GM18508 (cell line): Measurements from ENCODE around the gene SLC6A19.

Source experiments
- ATAC-seq: cut with Tn5 transposase; IDR thresholded peaks from one replicate; pipeline ENCODE4 v1.9.1; 2021; ENCODE audit warnings: moderate number of reproducible peaks; ENCODE audit not compliant: insufficient read depth, unreplicated experiment

Gene SLC6A19

DNA sequence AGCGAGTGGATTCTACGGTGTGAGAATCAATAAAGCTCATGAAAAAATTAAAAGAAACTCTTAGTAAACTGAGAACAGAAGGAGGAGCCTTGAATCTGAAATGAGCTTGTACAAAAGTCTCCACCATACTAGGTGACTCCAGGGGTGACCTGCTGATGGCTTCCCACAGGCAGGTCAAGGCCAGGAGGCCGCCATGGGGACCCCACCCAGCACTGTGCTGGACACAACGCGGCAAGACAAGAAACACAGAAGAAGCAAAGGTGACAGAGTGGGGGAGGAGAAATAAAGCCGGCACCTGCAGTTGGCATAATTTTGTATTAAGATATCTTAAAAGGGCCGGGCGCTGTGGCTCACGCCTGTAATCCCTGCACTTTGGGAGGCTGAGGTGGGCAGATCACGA, 12.1 kb upstream of the SLC6A19 start:
- no peak for ATAC-seq

DNA sequence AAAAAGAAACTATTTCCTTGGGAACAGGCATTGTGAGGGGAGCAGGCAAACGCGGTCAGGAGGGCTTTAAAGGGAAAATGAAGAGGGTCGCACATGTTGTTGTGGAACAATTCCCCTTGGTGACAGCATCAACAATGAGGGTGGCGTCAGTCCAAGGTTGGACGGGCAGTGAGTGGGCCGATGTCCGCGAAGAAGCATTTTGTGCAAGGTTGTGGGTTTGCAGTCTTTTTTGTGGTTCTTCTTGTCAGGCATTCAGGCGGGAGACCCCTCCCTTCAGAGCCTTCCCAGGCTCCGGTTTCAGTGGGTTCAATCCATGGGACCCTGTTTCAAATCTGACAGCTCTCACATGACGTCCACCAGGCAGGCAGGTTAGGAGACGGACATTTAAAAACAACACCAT, 11.1 kb upstream of the SLC6A19 start:
- ATAC-seq = no peak

DNA sequence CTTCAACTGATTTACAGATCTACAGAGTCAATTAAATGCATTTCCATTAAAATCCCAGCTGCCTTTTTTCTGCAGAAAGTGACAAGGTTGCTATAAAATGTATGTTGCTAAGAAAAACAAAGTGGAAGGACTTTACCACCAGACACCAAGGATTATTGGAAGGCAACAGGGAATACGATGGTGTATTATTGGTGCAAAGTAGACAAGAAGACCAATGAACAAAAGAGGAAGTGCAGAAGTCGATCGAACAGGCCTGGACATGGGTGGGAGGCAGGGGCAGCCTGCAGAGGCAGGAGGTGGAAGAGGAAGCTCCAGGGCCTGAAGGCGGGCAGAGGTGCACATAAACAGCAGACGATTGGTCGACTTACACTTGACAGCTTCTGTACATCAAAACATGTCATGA, 10.6 kb upstream of the SLC6A19 start:
- no peak for ATAC-seq

DNA sequence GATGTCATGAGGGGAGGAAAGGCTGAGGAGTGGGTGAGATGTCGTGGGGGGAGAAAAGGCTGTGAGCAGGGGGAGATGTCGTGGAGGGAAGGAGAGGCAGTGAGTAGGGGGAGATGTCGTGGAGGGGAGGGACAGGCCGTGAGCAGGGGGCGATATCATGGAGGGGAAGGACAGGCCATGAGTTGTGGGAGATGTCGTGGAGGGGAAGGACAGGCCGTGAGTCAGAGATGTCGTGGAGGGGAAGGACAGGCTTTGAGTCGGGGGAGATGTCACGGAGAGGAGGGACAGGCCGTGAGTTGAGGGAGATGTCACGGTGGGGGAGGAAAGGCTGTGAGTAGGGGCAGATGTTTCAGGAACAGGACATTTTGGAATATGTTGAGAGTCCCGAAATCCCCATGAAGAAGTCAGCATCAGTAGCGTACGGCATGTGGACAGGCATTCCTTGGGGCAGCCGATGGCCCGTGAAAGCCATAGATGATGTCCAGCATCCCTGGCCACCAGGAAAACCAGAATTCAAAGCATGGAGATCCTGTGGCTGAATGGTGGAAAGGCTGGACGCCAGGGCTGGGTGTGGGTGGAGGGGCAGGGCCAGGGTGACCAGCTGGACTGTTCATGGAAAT, 8.3 kb upstream of the SLC6A19 start:
- ATAC-seq = no peak

DNA sequence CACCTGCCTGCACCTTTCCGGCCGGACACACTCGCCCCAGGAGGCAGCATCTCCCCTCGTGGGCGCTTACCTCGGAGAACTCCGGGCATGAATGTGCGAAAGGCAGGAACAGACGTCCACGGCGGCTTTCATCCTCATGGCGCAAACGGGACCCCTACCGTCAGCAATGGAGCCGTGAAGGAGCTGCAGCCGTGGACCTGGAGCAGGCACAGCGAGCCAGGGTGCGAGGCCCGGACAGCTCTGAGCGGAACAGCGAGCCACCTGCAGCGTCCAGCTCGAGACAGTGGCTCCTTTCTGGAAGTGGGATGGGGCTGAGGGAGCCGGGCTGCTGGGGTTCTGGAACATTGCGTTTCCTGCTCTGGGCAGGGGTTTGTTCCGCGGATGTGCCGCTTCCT, 7.8 kb upstream of the SLC6A19 start:
- ATAC-seq = no peak

DNA sequence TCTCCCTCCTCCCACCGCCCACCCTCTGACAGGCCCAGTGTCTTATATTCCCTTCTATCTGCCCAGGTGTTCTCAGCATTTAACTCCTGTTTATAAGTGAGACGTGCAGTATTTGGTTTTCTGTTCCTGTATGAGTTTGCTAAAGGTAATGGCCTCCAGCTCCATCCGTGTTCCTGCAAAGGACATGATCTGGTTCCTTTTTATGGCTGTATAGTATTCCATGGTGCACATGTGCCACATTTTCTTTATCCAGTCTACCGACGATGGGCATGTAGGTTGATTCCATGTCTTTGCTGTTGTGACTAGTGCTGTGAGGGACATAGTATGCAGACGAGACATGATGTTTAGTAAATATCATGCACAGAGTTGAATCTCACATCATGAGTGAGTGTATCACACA, 7.0 kb upstream of the SLC6A19 start:
- ATAC-seq = no peak

DNA sequence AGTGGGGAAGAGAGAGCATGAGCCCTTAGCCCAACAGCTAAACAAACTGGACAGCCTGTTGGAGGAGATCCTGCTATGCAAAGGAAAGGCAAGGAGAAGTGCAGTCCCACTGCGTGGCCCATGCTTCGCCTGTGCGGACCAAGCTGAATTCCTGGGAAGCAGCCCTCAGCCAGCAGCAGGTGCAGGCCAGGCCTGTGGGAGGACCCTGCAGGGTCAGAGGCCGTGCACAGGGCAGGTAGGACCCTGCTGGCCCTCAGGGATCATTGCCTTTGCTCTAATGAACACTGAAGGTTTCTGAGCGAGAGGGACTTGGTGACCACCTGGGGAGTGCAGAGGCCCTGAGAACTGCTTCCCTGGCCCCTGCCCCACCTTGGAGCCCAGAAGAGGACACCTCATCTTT, 6.0 kb upstream of the SLC6A19 start:
- ATAC-seq = no peak

DNA sequence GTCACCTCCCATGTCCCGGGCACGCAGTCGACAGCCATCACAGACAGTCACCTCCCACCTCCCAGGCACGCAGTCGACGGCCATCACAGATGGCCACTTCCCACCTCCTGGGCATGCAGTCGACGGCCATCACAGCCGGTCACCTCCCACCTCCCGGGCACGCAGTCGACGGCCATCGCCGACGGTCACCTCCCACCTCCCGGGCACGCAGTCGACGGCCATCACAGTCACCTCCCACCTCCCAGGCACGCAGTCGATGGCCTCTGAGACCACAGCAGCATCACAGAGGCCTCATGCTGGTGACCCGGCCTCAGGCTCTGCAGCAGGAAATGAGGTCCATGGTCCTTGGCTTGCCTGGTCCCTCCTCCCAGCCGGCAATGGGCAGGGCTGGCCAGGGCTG, 5.5 kb upstream of the SLC6A19 start:
- ATAC-seq = no peak

DNA sequence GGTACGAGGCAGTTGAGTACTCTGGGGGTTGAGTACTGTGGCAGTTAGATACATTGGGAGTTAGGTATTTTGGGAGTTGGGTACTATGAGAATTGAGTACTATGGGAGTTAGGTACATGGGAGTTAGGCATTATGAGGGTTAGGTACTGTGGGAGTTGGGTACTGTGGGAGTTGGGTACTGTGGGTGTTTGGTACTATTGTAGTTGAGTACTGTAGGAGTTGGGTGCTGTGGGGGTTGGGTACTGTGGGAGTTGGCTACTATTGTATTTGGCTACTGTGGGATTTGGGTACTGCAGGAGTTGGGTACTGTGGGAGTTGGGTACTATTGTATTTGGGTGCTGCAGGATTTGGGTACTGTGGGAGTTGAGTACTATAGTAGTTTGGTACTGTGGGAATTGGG, 4.8 kb upstream of the SLC6A19 start:
- no peak for ATAC-seq

DNA sequence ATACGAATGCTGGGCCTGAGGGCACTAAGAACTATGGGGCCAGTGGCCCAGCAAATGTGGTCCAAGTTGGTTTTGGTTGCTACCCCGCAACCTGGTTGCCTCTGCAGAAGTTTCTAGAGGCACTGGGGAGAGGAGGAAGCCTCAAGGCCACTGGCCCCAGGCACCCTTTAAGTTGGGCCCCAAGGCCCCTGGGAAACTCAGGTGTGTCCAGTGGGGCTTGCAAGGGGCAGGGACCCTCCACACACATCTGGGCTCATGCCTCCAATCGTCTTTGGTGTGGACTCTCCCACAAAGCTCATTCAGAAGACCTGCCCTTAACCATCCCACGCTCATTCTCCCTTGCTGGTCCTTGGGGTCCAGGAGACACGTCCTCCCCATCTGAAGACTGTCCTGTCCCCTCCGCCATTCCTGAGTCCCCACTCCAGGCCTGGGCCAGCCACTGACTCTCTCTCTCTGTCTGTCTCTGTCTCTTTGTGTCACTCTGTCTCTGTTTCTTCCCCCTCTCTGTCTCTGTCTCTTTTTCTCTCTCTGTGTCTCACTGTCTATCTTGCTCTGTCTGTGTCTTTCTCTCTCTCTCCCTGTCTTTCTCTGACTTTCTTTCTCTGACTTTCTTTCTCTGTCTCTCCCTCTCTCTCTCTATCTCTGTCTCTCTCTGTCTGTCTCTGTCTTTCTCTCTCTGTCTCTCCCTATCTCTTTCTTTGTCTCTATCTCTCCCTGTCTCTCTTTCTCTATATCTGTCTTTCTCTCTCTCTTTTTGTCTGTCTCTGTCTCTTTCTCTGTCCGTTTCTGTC, 3.3 kb upstream of the SLC6A19 start:
- ATAC-seq = no peak

DNA sequence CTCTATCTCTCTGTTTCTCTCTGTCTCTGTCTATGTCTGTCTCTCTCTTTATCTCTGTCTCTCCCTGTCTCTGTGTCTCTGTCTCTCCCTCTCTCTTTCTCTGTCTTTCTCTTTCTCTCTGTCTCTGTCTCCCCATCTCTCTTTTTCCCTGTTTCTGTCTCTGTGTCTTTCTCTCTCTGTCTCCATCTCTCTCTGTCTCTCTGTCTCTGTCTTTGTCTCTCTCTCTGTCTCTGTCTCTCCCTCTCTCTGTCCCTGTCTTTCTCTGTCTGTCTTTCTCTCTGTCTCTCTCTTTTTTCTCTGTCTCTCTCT, 2.1 kb upstream of the SLC6A19 start:
- ATAC-seq = no peak

DNA sequence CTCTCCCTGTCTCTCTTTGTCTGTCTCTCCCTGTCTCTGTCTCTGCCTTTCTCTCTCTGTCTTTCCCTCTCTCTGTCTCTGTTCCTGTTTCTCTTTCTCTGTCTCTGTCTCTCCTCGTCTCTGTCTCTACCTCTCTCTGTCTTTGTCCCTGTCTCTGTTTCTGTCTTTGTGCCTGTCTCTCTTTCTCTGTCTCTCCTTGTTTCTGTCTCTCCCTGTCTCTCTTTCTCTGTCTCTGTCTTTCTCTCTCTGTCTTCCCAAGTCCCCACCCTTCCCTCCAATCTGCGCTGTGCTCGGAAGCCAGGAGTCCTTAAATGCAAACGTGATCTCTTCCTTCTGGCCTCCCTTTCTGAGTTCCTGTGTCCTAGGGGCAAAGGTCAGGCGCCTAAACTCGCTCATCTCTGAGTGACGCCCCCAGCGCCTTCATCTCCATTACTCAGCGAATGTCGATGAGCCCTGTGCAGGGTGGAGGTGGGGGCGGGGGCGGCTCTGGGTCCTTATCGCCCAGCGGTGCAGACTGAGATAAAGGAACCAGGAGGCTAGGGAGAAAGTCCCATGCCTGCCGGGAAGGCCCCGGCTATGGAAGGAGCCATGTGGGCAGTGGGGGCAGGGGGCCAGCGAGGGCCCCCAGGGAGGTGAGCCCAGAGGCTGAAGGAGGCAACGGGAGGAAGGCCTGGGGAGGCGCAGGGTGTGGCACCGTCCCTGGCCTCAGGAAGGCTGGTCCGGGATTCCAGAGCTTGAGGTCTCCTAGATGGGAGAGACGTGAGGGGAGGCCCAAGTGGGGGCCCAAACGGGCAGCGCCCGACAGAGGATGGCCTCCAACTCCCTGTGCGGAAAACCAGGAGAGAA, 1.5 kb upstream of the SLC6A19 start:
- no peak for ATAC-seq

DNA sequence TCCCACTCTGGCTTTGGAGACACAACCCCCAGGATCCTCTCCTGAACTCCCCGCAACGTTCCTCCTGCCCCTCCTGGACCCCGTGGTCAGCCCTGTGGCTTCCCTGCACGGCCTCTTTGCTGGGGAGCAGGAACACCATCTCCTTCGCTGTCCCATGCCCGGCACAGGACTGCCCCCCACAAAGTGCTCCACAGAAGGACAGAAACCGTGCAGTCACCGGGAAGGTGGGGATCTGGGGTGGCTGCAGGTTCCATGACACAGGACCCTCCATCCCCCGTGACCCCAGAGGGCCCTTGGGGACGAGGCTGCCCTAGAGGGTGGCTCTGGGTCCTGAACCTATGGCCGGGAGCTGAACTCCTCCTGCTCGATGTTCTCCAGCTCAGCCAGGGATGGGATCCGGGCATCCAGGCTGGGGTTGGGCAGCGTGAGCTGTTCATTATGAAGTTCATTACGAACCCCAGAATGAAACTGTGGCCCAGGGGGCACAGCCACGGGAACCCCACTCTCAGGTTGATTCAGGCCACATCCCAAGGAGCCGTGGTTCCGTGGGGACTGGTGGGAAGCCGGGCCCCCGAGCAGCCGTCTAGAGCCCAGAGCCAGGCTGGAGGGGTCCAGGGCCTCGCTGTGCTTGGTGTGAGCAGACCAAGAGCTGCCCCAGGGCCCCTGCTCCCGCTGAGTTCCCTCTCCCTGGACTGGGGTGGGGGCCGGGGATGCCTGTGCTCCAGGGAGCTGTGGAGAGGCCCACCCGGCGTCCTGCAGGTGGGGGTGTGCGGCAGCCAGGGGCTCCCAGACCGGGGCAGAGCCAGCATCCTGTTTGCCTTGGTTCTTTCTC, 684 bp upstream of the SLC6A19 start:
- ATAC-seq = no peak

DNA sequence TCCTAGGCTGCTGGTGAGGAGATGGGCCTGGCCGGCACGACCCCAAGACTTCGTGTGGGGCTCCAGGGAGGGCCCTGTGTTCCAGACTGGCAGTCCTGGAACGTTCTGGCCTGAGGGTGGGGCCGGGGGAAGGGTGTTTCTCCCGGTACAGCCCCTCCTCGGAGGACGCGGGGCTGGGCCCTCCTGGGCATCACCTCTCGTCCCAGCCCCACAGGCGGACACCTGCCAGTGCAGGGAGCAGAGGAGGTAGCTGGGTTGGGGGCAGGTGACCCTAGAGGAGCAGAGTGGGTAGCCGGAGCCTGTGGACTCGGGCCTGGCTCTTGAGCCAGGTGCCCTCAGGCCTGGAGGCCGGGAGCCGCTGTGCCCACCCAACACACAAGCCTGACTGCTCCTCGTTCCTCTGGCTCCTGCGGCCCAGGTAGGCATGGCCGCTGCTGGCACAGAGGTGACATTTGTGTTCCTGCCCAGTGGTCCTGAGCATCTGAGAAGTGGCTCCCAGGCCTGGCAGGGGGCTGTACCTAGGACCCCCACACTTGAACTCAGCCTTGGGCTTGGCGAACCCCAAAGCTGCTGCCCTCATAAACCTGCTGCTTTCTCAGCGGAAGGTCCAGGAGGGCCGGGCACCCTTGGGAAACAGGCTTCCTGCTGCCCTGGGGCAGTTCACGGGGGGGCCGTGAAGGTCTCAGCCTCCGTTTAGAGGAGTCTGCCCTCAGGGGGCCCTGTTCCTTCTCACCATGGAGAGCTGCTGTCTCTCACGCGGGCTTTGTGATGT, 817 bp downstream of the SLC6A19 start:
- ATAC-seq = no peak

DNA sequence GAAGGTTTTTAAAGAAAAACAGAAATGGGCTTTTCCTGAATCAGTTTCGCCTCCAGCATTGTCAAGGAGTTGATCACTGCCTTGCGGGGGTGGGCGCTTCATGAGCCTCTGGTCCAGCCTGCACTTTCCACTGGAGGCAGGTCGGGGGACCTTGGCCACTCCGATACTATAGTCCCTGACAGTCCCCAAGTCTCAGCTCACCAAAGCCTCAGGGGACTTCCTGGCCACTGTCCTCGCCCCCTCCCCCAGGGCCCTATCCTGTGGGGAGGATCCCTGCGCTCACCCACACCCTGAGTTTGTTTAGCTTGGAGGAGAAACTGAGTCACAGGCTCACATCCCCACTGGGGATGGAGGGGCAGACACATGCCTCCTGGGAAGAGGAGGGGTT, 1.4 kb downstream of the SLC6A19 start:
- ATAC-seq = no peak

DNA sequence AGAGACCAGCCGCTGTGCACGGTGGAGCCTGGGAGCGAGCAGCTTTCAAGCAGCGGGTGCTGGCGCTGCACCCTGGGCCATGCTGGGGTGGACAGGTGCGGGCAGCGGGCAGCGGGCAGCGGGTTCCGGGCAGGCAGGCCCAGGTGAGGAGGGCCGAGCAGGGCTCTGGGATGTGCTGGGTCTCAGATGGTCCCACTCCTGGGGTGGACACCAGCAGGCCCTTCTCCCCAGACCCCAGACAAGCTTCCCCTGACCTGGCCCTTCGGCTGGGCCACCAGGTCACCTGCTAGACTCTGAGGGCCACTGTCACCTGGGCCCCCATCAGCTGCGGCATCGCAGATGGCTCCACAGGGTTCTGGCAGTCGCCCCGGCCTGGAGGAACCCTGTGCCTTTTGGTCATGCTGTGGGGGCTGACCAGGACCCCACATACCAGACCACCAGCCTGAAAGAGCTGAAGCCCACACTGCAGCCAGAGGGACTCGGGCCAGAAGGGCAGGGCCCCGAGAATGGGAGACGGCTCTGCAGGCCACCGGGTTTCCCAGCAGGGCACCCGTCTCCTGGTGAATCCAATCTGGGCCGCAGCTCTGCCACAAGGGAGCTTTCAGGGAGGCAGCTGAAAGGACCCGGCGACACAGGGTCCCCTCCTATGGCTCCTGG, 2.0 kb downstream of the SLC6A19 start:
- no peak for ATAC-seq

DNA sequence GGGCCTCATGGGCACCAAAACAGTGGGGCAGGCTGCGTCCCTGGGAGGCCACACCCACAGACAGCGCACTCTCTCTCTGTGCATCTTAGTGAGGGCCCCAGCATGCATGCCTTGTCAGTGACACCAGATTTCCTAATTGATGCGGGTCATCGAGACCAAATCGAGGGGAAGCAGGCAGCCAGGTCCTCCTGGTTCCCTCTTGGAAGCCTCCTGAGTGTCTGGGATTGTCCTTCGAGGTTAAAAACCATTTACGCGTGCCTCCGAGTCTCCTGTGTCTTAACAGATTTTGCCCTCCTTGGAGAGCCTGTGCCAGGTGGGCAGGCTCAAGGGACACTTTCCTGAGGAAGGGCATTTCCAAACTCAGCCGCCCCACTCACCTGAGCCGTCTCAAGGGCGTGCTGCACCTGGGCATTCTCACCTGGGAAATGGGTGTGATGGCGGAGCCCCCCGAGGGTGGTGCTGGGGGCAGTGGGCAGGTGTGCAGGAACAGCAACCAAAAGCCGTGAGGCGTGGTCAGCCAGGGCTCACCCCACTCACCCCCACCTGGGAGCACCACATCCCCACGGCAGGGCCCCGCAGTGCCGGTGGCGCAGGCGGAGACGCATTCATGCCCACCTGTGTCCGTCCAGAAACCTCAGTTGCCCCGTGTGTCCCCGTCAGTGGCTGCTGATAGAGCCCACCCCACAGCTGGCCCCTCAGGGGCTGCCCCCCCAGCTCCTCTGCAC, 2.7 kb downstream of the SLC6A19 start:
- no peak for ATAC-seq

DNA sequence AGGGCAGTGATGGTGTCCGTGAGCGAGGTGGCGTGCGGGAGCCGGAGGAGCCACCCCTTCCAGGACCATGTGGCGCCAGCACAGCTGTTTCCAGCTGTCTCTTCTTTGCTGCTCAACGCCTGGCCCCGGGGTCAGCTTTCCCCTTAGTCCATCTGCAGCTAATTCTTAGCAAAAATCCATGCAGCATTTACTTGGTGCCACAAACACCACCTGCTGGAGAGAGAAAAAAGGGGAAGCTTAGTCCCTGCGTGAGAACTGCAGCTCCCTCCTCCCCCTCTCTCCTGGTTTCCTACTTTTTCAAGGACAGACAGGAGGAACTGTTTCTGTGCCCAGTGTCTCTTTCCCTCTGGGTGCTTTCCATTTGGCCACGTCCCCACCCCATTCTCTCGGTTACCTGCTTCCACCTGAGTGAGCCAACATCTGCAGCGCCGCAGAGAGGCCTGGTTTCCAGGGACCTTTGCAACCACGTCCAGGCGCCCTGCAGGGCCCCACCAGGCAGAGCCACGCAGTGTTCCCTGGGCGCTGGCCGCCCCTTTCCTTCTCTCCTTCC, 3.4 kb downstream of the SLC6A19 start:
- ATAC-seq = no peak
